HPDE6-E6E7 (cell line): ENCODE data around the gene CXCR5.

Experiments used
- DNase-seq: peaks from one replicate; pipeline ENCODE4 v3.0.0; 2011; ENCODE audit warnings: missing footprints; ENCODE audit errors: extremely low spot score

Gene CXCR5

GRCh38 chr11:118898400-118899295 lies 15.0 kb downstream of the CXCR5 start:
- DNase-seq: no peak

- no peak for DNase-seq
Measured at GRCh38 chr11:118899296-118899688, 15.6 kb downstream of the CXCR5 start.

DNA sequence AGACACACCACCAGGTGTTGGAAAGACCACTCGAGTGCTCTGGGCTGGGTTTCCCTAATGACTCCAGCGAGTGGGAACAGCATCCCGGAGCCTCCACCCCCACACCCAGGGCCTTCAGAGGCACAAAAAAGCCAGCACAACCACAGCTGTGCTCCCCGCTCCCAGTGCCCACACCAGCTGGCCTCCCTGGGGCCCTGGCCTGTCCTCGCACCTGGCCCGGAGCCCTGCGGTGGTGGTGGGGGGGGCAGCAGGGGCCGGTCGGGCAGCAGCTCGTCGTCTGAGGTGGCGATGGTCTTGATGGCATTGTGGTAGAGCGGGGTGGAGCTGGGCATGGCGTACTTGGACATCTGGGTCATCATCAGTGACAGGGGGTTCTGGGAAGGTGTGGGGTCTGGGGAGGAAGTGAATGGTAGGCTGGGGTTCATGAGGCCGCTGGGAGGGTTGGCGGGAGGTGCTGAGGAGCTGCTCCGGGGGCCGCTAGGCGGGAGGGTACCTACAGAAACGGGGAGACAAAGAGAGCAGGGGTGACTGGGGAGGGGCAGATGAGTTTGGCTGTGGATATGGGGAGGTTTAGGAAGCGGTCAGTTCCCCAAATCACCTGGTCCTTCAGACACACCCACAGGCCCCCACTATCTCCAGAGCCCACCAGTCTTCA lies 16.1 kb downstream of the CXCR5 start:
- DNase-seq: no peak

- no peak for DNase-seq
Measured at GRCh38 chr11:118900535-118901384, 17.1 kb downstream of the CXCR5 start.

DNA sequence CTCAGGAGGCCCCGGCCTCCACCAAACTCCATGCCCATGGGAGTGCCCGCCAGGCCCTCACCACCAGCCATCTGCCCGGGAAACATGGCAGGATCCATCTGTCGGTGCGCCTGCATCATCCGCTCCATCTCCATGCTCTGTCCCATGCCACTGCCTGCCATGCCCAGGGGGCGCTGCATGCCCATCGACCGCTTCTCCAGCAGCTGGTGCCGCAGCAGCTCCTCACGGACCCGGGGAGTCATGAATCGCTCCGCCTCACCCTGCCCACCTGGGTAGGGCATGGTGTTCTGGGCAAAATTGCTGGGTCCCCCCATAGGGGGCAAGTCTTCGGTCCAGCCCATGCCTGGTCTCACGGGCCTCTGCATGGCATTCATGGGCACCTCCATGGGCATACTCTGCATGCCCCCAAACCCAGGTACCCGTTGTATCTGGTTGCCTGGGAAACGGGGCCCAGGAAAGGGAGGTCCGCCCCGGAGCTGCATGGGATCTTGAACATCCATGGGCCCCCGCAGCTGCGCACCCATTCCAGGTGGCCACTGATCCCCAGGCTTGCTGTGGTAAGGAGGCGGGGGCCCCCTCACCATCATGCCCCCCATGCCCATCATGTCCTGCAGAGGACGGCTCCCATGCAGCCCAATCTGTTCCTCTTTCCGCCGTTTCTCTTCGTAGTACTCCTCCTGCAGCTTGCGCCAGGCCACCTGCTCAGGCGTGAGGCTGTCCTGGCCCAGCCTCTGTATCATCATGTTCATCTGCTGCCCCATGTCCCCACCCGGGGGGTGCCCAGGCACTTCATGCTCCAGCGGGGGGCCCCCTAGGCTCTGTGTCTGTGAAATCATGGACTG lies 18.0 kb downstream of the CXCR5 start:
- no peak for DNase-seq

- DNase-seq: no peak
Measured at GRCh38 chr11:118902336-118903203, 18.9 kb downstream of the CXCR5 start.

GRCh38 chr11:118903204-118904015 lies 19.7 kb downstream of the CXCR5 start:
- DNase-seq: no peak

DNA sequence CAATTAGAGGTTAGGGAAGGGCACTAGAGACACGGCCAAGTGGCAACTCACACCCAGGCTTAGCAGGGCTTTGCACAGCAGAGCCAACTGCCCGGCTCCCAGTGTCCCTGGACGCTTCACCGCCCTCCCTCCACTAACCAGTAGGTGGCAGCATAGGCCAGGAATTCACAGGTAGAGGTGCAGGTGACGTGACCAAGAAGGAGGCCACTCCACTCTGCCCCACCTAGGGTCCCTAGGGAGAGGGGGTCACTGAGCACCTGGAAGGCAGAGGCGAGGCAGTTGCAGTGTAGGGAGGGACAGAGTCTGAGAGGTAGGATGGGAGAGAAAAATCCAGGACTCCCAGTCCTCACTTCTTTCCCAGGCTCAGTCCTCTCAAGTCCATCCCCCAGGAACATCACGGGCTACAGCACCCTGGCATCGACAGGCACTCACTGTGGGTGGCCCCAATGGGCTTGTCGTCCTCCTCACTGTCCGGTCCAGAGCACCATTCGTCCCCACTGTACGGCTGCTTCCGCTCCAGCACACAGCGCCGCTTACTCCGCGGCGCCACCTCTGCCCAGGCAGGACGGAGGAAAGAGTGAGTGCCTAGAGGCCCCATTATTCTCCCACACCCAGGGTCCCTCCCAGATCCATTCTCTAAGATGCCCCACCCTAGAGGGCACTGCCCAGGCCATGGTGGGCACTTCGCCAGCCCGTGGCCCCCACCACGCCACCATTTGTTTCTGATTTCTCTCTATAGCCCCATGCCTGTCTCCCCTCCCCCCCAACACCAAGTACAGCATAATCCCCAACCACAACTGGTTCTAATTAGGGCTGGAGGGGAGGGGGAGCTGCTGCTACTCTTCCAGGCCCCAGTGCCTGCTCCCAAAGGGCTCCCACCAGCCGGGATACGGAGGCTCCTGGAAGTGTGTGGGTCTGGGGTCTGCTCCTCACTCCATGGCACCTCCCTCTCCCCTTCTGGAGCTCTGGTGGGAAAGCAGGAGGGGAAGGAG lies 23.7 kb downstream of the CXCR5 start:
- DNase-seq: no peak

- DNase-seq: no peak
Measured at GRCh38 chr11:118908264-118908663, 24.6 kb downstream of the CXCR5 start.

- DNase-seq: no peak
Measured at GRCh38 chr11:118908901-118909618, 25.4 kb downstream of the CXCR5 start.

DNA sequence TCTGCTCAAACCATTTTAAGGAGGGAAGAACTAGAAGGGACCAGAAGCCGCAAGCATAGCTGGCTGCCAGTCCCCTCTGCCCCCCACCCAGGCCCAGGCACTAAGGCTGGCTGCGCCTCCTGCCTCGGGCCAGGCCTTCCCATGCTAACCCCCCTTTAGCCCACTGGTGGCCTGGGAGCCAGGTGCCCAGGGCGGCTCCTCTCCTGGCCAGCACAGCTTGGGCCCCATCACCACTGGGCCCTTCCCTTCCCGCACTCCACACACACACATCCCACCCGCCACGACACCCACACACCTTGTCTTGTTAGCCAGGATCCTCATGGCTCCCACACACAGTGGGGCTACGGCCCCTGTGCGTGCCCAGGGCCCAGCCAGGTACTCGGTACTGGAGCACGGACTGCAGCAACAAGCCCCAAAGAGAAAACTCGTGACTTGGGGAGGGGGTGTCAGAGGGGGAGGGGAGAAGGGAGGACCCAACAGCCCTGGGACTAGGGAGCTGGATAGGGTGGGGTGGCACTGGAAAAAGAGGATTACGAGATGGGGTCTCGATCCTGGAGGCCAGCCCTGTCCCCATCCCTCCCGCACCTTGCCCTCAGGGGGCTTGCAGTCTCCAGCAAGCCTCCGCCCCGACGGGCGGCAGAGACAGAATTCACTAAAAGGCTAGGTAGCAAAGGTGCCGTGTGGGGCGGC lies 26.1 kb downstream of the CXCR5 start:
- no peak for DNase-seq

DNA sequence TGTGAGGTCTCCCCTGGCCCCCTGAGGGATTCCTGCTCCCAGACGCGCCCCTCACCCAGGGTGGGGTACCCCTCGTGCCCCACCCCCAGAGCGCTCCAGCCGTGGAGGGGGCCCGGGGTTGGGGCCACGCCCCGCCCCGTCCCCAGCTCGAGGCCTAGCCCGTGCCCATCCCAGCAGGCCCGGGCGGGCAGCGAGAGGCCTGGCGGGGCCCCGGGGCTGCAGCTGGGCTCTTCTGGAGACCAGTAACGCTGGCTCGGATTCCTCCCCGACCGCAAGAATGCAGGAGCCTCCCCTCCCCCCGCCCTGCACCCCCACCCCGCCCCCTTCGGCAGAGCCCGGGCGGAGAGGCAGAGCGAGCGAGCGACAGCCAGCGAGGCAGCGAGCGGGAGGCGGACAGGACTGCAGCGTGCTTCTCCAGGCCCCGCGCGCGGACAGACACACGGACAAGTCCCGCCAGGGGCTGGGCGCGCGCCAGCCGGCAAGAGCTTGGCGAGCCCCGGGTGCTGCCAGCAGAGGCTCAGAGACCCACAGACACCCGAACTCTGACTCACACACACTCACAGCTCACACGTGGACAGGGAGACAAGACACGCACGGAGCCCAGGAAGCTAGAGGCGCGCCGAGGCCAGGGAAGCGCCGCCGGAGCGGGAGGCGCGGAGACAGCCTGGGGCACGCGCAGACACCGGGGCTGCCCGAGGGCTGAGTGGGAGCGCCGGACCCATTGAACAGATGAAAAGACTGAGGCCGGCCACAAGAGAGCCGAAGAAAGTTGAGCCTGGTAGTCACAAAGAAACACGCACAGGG lies 26.8 kb downstream of the CXCR5 start:
- no peak for DNase-seq

DNA sequence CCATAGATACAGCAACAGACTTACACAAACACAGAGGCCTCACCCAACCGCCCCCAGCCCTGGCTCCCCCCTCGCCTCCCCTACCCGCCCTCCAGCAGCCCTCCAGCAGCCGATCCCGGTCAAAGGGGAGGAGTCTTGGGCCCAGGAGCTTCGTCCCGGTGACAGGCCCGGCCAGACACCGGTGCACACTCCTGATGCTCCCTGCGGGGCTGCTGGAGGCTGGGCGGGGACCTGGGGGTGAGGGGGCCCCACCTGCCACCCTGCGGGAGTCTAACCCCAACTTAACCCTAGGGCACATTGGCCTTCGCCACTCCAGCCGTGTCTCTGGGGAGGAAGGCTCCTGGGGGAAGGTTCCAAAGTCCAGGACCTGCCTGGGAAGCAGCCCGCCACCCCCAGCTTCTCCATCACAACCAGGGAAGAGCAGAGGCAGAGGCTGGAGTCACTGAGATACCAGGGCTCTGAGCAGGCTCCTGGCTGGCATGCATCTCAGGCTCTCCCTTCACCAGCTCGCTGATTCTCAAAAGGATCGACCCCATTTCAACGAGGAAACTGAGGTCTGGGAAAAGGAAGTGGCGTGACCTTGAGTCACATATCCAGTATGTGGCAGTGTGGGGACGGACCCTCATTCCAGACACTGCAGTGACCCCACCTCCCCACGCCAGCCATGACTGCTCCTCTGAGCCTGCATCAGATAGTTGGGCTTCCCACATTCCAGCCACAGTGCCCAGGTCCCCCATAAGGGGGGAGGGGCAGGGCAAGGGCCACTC lies 27.6 kb downstream of the CXCR5 start:
- no peak for DNase-seq

DNA sequence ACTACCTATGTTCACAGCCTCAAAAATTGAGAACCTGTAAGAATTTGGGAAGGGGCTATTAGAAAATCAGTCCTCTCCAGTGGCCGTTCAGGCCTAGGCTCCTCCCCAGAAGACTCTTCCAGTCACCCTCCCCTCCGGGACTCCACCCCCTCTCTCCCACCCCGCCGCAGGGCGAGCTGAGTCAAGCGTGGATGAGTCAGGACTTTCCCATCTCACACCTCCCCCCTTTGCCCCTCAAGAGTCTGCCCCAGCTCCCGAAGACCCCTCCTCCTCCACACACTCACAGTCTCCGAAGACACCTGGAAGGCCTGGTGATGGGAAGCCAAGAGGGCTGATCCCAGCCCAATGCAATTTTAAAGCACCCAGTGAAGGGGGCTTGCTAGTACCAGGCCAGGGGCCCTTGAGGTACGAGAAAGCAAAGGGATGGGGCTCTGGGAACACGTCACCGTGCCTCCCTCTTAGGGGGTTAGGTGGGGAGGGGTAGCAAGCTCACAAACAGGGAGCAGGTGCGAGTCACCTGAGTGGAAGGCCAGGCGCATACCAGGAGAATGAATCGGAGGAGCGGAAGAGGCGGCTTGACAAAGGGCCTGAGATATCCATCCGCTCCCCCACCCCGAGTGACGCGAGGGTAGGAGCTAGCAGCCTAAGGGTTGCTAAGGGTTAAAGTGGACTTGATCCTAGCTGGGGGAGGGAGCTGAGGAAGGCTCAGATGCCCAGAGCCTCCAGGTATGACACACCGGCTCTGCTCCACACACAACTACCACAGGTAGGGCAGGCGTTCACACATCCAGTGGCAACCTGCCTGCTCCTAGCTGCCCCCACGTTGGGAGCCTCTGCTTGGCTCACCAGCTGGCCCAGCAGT lies 28.4 kb downstream of the CXCR5 start:
- DNase-seq: no peak
